B cell (primary cell): Measurements from ENCODE around the gene NCMAP.

Experiments
- EZH2 ChIP-seq: IDR thresholded peaks from 2 replicates; pipeline ENCODE4 v1.6.1; 2012; ENCODE audit warnings: borderline replicate concordance, low read depth, mild to moderate bottlenecking, moderate library complexity, low read length; ENCODE audit not compliant: insufficient read depth, poor library complexity, severe bottlenecking
- TF ChIP-seq, protein P1 (sequence below): fragments of 200-600 bp; IDR thresholded peaks from one replicate; pipeline ENCODE4 v1.8.0; 2022; ENCODE audit warnings: antibody characterized with exemption, mild to moderate bottlenecking

DNA sequence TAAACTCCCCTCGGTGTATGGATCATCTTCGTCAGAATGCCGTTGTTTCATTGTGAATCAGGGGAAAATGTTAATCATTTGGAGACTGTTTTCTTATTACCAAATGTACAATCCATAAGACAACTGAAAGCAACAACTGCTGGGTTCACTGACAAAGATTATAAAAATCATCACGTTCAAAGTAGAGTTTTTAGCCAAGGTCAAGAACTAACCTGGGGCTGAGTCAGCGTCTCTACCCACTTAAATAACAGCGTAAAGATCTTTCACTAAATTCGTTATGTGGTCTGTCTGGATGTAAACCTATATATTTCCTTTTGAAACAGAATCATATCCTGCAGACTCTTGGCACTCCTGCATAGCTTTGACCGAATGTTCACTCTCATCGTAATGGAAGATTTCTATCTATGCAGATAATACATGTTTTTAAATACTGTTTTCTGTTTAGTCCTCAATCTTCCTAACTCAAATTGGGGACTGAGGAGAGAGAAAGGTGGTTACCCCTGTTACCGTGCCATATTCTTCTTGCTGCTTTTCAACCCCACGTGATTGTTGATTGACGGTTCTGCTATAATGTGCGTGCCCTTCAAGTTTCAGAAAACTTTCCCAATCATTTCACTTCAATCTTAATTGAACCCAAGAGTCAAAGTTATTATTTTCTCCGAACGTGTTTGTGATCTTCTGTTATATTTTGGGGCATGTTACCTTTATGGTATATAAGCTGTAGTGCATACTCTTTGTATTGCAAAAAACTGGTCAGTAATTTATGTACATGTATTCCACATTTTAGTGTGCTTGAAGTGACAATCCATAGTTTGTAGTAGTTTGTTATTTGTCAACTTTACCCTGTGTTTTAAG lies 15.6 kb upstream of the NCMAP start:
- TF ChIP-seq, protein P1, sequence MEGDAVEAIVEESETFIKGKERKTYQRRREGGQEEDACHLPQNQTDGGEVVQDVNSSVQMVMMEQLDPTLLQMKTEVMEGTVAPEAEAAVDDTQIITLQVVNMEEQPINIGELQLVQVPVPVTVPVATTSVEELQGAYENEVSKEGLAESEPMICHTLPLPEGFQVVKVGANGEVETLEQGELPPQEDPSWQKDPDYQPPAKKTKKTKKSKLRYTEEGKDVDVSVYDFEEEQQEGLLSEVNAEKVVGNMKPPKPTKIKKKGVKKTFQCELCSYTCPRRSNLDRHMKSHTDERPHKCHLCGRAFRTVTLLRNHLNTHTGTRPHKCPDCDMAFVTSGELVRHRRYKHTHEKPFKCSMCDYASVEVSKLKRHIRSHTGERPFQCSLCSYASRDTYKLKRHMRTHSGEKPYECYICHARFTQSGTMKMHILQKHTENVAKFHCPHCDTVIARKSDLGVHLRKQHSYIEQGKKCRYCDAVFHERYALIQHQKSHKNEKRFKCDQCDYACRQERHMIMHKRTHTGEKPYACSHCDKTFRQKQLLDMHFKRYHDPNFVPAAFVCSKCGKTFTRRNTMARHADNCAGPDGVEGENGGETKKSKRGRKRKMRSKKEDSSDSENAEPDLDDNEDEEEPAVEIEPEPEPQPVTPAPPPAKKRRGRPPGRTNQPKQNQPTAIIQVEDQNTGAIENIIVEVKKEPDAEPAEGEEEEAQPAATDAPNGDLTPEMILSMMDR = no peak
- no peak for TF ChIP-seq EZH2
